ENCODE measurements around the gene RBFOX1. TPM values are rescaled to one million over a fixed set of nuclear protein-coding genes. Genes with fewer than 3 reads are reported as not detected.

RBFOX1 gene
- total and polyA plus RNA-seq, 2 donors from 2014 or later, result 0.24 to 0.66 TPM

DNA sequence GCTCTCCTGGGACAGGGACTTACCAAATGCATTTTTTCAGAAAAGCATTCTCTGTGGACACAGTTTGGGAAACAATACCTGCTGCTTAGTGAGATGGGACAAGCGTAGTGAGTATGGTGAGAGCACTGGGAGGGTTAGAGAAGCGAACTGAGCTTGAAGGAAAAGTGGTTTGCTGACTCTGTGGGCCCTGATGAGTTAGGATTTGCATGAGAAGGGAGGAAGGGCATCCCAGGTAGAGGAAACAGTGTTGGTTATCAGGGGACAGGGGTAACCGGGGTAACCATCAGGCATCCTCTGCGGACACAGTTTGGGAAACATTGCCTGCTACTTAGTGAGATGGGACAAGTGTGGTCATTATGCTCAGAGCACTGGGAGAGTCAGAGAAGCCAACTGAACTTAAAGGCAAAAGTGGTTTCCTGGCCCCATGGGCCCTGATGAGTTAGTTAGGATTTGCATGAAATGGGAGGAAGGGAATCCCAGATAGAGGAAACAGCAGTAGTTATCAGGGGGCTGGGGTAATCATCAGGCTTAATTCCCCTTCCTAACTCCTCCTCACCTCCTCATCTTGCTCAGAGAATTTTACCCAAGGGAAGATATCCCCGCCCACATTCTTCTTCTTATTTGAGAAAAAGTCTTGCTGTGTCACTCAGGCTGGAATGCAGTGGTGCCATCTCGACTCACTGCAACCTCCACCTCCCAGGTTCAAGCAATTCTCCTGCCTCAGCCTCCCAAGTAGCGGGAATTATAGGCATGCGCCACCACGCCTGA, 319.3 kb downstream of the RBFOX1 start:
- Histone ChIP-seq H3K4me1 (ENCODE audit: control insufficient read depth in 2 of 3, insufficient read depth in 2 of 3, low read depth in 1 of 3, low read length in 3 of 3) (no peaks in the 10 kb centered on the region), H3K36me3 (ENCODE audit: control insufficient read depth in 2 of 3, insufficient read depth in 3 of 3, low read length in 3 of 3) (no peaks in the 10 kb centered on the region), H3K9ac (ENCODE audit: low read length in 3 of 3) (no peak overlapping the region), H3K27me3 (ENCODE audit: control insufficient read depth, insufficient read depth, low read length) (no peaks in the 10 kb centered on the region), H3K9me3 (ENCODE audit: control insufficient read depth in 2 of 3, insufficient read depth in 1 of 3, low read length in 3 of 3) (no peaks in the 10 kb centered on the region), H3K27ac (ENCODE audit: low read depth in 2 of 2, low read length in 2 of 2) (no peak overlapping the region), H3K4me3 (ENCODE audit: low read length in 3 of 3) (no peak overlapping the region)
- intact Hi-C loops (cut with DNase I), result no loop called here
- TF ChIP-seq CTCF (IDR thresholded peaks at IDR 0.05; ENCODE audit: borderline replicate concordance, extremely low read depth, insufficient read depth), result no peak
- DNase-seq (no peak), FAIRE-seq (no peak)

DNA sequence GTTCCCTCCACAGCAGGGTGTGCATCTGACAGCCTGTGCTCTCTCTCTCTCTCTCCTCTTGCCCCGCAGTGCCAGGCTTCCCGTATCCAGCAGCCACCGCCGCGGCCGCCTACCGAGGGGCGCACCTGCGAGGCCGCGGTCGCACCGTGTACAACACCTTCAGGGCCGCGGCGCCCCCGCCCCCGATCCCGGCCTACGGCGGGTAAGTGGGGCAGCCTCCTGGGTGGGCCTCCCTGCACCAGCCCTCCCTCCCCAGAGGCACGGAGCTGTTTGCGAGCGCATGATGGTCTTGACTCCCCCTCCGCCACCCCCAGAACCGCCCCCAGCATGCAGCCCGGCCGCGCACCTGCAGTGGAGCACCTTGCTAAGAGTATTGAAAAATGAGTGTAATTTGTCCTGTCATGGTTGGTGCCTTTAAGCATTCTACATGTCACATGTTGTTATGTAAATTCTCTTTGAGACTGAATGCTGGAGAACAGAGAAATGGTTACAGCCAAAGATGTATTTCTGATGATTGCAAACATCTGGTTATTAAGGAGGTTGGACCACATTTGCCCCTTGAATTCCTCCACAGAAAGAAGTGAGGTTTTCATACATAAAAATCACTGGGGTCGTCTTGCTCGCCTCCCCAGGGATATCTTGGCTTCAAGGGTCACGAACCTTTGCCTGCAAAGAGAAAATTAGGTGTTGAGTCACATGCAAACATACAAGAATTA, 321.3 kb downstream of the RBFOX1 start:
- Histone ChIP-seq H3K27me3 (ENCODE audit: control insufficient read depth, insufficient read depth, low read length) (no peaks in the 10 kb centered on the region), H3K4me3 (ENCODE audit: low read length in 3 of 3) (no peak overlapping the region), H3K27ac (ENCODE audit: low read depth in 2 of 2, low read length in 2 of 2) (no peak overlapping the region), H3K4me1 (ENCODE audit: control insufficient read depth in 2 of 3, insufficient read depth in 2 of 3, low read depth in 1 of 3, low read length in 3 of 3) (no peaks in the 10 kb centered on the region), H3K36me3 (ENCODE audit: control insufficient read depth in 2 of 3, insufficient read depth in 3 of 3, low read length in 3 of 3) (no peaks in the 10 kb centered on the region), H3K9ac (ENCODE audit: low read length in 3 of 3) (no peak overlapping the region), H3K9me3 (ENCODE audit: control insufficient read depth in 2 of 3, insufficient read depth in 1 of 3, low read length in 3 of 3) (no peaks in the 10 kb centered on the region)
- FAIRE-seq (no peak), DNase-seq (no peak)
- no peak for TF ChIP-seq CTCF (IDR thresholded peaks at IDR 0.05; ENCODE audit: borderline replicate concordance, extremely low read depth, insufficient read depth)
- intact Hi-C loops (cut with DNase I), result no loop called here

DNA sequence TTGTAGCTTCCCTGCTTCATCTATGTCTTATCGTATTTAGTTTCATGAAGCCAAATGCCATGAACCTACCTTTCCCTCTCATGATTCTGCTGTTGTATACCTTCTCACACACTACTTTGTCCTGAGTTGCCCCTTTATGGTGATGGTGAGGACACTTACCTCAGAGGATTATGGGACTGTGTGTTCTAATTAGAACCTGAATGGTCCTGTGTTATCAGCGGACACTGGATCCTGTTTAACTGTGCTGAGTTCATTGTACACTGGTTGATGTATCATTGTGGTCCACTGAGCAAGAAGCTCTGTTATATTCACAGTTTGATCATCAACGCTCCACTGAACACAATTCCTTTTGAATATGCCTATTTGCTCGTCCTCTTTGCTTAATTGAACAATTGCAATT, 343.0 kb downstream of the RBFOX1 start:
- H3K4me1 ChIP-seq (ENCODE audit: control insufficient read depth in 2 of 3, insufficient read depth in 2 of 3, low read depth in 1 of 3, low read length in 3 of 3), result no peaks in the 10 kb centered on the region
- H3K36me3 ChIP-seq (ENCODE audit: control insufficient read depth in 2 of 3, insufficient read depth in 3 of 3, low read length in 3 of 3), result no peaks in the 10 kb centered on the region
- FAIRE-seq (no peak), DNase-seq (no peak)
- H3K27me3 ChIP-seq (ENCODE audit: control insufficient read depth, insufficient read depth, low read length), result no peaks in the 10 kb centered on the region
- no peak overlapping the region for H3K27ac ChIP-seq (ENCODE audit: low read depth in 2 of 2, low read length in 2 of 2)
- H3K9ac ChIP-seq (ENCODE audit: low read length in 3 of 3), result no peak overlapping the region
- H3K4me3 ChIP-seq (ENCODE audit: low read length in 3 of 3), result no peak overlapping the region
- intact Hi-C loops (cut with DNase I), result no loop called here
- no peak for TF ChIP-seq CTCF (IDR thresholded peaks at IDR 0.05; ENCODE audit: borderline replicate concordance, extremely low read depth, insufficient read depth)
- no peaks in the 10 kb centered on the region for H3K9me3 ChIP-seq (ENCODE audit: control insufficient read depth in 2 of 3, insufficient read depth in 1 of 3, low read length in 3 of 3)
